Measurements from ENCODE around the gene APBB1.

The APBB1 gene

GRCh38 chr11:6419009-6419631, at the start of gene APBB1:
Gene APBB1, minus strand, starts transcription at chr11:6419094. Its CDS starts 7,747 bp downstream, at chr11:6411347.
- DNase-seq, result no peak

DNA sequence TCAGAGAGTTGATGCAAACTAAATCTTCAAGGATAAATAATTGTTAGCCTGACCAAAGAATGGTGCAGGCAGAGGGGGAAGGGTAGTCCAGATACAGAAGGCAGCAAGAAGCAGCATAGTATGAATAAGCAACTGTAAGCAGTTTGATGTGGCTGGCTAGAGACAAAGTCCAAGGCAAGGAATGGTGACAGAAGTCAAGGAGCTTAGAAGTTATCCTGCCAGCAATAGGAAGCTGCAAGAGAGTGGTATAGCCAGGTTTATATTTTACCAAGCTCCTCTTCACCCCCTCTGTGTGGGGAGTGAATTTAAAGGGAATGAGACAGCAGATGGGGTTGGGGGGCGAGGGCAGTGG, 40.2 kb upstream of the APBB1 start:
- DNase-seq, result no peak

DNA sequence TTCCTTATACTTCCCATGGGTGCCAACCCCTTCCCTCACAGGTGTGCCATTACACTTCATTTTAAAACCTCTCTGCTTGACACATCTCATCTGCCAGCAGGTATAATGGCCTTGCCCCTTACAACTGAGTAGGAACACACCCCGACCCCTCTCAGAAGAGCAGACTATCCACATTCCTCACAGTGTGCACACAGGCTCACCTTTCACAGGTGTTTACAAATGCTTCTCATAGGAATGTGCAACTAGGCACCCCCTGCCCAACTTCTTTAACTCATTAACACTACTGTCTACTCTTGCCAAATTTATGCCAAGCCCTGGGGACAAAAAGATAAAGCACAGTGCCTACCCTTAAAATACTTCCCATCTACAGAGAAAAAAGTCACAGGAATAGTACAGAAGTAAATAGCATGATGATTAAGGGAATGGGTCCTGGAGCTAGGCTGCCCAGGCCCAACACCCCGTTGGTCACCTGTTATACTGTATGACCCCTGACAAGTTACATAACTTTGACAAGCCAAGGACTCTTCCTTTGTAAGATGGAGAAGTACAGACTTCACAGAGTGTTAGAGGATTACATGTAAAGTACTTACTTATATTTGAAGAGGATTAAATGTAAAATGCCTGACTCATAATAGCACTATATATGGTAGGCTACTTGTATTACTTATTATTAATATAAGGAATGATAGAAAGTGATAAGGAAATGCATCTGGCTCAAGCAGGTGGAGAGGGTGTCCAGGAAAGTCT, 39.6 kb upstream of the APBB1 start:
- DNase-seq, result no peak

DNA sequence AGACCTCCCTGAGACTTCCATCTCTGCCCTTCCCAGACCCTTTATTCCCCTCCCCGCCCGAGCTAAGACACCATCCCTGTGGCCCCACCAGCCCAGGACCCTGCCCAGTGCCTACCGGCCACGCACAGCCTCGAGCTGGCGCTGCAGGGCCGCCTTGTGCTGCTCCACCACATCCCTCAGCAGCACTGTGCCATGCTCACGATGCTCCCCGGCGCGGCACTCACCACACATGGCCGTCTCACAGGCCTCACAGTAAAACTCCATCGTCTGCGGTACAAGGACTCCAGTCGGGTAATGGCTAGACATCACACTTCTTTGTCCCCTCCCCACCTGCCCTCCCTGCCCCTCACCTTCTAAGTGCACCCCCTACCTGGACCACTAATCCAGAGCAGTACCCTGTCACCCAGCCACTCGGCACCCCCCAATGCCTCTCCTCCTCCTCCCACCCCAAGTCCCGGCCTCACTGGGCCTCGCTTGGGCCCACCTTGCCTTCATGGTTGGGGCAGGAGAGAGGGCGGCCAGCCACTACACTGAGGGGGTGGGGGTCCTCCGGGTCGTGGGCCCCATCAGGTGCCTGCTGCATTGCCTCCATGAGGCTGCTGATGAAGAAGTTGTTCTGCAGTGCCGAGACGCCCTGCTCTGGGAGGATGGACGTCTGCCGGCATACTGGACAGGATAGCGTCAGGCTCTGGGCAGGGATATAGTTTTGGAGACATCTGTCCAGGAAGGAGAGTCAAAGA, 38.9 kb upstream of the APBB1 start:
- DNase-seq, result no peak

- no peak for DNase-seq
These were observed 37.6 kb upstream of the APBB1 start for GRCh38 chr11:6456361-6457073.

DNA sequence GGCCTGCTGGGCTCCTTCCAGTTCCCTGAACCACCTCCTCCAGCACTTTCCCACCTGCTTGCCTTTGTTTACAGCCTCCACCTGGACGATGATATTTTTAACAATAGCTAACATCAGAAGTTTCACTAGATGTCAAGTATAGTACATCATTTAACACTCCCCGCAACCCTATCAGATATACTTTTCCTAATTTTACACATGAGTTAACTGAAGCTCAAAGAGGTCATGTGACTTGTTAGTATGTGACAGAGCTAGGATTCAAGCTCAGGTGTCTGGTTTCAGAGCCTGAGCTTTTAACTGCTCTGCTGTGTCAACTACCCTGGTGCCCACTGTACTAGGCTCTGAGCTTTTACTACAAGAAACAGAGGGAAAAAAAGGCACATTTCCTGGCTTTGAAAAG, 36.2 kb upstream of the APBB1 start:
- DNase-seq, result no peak

DNA sequence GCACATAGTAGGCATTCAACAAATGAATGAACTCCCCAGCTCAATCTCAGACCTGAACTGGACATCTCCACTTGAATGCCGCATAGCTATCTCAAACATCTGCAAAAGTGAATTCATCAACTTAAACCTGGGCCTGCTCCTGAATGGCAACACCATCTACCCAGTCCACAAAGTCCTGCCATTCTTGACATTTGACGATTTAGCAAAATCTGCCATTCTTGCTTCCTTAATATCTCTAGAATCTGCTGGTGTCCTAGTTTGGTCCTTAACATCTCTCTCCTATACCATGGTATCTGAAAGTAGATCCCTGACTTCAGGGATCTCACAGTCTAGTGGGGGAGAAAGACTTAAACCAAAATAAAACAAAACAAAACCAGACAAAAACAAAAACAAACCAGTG, 34.3 kb upstream of the APBB1 start:
- no peak for DNase-seq

DNA sequence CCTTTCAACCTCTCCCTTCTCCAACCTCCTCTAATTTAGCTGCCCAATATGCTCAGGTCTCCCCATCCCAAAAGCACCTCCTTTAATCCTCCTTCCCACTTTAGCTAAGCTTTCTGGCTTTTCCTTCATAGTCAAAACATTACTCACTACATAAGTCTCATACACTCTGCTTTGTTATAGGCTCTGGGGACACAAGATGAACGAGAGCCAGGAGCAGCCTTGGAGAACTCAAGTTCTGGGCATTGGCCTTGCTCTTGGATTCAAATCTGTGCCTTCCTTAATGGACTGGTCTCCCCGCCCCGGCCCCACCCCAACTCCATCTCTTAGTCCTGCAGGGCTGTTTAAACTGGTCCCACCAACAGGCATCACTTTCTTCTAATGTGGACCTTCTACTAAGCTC, 33.3 kb upstream of the APBB1 start:
- DNase-seq, result no peak

GRCh38 chr11:6448574-6448973, 29.7 kb upstream of the APBB1 start:
- no peak for DNase-seq

DNA sequence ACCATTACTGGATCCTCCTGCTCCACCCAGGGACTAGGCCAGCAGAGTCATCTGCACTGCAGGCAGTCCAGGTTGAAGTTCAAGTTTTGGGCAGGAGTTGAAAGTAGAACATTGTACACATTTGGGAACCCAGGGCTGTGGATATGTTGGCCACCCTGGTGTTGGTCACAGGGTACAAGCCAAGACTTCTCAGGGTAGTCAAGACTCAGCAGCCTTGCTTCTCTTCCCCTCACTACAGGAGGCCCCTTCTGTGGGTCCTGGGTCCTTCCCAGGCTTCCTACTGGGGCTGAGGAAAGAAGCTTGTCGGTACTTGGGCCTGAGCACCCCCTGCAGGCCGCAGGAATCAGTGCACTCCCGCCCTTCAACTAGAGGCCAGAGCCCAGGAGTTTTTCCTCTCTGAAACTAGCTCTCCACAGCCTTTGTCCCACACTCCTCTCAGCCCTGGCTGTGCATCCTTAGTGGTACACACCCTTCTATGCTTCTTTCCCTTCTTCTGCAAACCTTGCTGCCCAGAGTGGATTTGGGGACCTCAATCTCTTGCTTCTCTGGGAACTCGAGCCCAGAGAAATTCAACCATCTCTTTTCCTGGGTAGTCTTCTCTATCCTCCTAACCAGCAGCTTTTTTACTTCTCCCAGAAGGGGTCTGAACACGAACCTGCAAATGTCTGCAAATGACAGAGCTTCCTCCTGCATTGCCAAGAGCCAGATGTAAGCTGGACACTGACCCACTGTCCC, 24.5 kb upstream of the APBB1 start:
- DNase-seq, result no peak

- DNase-seq, result no peak
These were observed 23.5 kb upstream of the APBB1 start for GRCh38 chr11:6442441-6442840.

DNA sequence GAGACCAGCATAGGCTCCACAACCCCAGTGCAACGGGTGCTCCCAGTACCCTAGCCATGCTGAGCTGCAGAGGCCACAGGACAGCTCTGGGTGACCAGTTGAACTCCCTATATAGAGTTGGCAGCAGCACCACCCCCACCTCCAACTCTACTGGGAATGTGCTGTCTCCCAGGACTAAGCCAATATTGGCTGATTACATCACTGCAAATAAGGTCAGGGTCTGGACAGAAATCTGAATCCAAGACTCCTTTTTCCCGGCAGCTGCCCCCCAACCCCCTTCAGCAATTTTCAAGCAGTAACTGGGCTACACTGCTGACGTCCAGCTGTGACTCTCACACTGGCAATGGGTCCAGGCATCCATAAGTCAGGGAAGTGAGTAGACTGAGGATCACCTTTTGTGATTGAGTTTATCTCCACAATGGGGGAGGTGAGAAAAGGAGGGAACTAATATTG, 22.0 kb upstream of the APBB1 start, which contains the start of gene HPX:
HPX (minus strand) TSS at position 82 of the 453 bp plus-strand sequence; CDS start at position 58, 24 bp downstream.
- DNase-seq, result no peak

DNA sequence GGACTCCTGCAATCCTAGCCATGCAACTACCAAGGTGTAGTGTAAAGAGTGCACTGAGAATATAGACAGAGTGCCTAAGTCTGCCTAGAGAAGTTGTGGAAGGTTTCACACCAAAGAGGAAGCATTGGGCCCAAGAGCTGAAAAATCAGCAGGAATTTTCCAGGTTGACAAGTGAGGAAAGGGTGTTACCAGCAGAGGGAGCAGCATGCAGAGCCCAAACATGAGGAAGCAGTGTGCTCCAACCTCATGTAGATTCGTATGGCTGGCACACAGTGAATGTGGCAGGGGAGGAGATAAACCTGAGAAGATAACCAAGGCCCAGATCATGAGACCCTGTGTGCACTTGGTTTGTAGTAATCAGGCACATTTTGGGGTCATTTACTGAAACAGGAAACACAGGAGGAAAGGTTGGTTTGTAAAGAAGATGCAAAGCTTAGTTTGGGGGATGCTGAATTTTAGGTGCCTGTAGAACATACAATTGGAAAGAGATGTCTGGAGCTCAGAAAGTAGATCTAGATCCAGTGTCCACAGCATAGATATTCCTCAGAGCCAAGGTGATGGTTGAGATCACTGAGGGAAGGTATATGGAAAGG, 20.2 kb upstream of the APBB1 start:
- DNase-seq, result no peak

GRCh38 chr11:6437993-6438392, 19.1 kb upstream of the APBB1 start:
- DNase-seq, result no peak

DNA sequence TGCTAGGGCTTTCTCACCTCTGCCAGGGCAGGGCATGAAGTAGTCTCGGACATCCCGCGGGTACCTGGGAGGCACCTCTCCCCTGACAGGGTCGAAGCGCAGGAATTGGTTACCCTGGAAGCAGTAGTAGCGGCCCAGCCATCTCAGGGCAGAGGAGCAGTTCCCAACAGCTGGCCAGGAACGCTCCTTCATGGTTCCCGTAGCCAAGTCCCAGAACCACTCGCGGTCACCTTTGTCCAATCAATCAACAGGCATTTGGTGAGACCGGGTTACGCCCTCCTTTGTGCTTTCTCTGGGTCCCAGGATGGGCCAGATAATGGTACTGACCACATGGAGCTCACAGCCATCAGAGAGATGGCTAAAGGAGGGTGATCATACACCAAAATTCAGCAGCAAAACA, 18.5 kb upstream of the APBB1 start:
- DNase-seq, result no peak

GRCh38 chr11:6433998-6434660, 15.2 kb upstream of the APBB1 start:
- DNase-seq, result no peak

GRCh38 chr11:6431861-6432260, 13.0 kb upstream of the APBB1 start:
- no peak for DNase-seq

DNA sequence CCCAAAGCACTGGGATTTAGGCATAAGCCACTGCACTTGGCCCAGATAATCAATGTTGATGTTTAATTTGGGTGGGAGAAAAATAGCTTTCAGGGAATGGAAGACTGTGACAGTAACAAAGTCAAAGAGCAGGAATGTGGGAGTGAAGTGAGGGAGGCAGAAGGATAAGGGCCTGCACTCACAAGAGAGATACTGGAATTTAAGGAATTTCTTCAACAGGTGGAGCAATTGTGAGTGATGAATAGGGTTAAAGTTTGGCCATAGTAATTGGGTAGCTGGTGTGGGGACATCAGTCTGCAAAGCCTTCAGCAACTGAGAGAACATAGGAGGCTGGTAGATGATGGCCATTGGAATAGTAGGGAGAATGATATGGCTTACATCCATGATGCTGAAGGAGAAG, 8.6 kb upstream of the APBB1 start:
- DNase-seq, result no peak

- DNase-seq, result no peak
These were observed 1.8 kb upstream of the APBB1 start for GRCh38 chr11:6420677-6421076.

DNA sequence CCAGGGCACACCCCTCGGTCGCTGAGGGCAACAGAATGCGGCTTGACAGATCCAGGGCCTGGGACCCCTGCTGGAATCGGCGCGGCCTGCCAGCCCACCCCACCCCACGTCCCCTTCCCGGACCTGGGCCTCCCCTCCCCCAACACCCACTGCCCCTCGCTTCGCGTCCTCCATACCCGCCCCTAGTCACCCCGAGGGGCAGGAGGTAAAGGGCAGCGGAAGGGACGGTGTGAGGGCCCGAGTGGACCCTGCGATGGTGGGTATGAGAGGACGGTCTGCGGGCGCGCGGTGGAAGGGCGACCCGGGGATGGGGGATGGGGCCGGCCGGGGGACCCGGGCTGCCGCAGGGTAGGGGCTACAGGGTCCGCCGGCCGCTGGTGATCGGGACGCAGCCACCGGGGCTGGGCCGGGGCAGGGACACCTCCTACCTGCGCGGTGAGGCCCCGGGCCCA, 311 bp downstream of the APBB1 start:
- DNase-seq, result no peak

- DNase-seq, result no peak
These were observed 862 bp downstream of the APBB1 start for GRCh38 chr11:6417907-6418556.

All from SHP77 treated with DMSO at 0.1 percent for 48 hours (cell line).